ENCODE results near the gene GNB2.
"Not testable (repeated sequence)": the region's sequence is repeated elsewhere in the genome, so short reads cannot be mapped to it uniquely, and the experiment has no call there.

Gene GNB2

GRCh38 chr7:100665168-100665726 lies 8.3 kb upstream of the GNB2 start:
- no peak for DNase-seq

DNA sequence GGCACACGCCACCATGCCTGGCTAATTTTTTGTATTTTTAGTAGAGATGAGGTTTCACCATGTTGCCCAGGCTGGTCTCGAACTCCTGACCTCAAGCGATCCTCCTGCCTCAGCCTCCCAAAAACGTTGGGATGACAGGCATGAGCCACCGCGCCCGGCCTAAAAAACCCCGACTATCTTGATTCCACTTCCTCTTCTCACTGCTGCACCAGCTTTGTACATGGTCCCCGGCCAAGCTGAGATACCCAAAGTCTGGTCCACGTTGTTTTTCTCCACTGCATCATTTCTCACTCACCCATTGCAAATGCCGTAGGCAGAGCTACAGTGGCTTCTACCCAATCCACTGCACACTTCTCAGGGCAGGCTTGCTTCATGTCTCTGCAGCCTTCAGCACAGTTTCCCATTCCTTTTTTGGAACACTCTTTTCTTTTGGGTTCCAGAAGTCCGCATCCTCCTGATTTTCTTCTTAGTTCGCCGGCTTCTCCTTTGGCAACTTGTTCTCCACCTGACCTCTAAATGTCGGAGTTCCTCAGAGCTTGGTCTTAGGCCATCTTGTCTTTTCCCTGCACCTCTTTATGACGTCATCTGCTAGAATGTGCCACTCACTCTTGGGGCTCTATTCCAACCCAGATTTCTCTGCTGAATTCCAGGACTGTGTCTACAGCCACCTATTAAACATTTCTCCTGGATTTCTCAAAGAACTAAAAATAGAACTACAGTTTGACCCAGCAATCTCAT lies 6.0 kb upstream of the GNB2 start:
- no peak for DNase-seq

DNA sequence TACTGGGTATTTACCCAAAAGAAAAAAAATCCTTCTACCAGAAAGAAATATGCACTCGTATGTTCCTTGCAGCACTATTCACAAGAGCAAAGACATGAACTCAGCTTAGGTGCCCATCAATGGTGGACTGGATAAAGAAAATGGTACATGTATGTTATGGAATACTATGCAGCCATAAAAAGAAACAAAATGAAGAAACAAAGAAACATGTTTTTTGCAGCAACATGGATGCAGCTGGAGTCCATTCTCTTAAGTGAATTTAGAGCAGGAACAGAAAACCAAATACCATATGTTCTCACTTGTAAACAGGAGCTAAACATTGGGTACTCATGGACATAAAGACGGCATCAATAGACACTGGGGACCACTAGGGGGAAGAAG lies 5.5 kb upstream of the GNB2 start:
- no peak for DNase-seq

DNA sequence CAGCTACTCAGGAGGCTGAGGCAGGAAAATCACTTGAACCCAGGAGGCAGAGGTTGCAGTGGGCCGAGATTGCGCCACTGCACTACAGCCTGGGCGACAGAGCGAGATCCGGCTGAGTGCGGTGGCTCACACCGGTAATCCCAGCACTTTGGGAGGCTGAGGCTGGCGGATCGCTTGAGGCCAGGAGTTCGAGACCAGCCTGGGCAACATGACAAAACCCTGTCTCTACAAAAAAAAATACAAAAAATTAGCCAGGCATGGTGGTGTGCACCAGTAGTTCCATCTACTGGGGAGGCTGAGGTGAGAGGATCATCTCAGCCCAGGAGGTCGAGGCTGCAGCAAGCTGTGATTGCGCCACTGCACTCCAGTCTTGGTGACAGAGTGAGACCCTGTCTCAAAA lies 4.4 kb upstream of the GNB2 start:
- DNase-seq: not testable (repeated sequence)

GRCh38 chr7:100670074-100670473 lies 3.5 kb upstream of the GNB2 start:
- no peak for DNase-seq

- no peak for DNase-seq
Observed at GRCh38 chr7:100671353-100672327, 1.9 kb upstream of the GNB2 start.

- no peak for DNase-seq
Observed at GRCh38 chr7:100673942-100674410, 436 bp downstream of the GNB2 start.

- no peak for DNase-seq
Observed at GRCh38 chr7:100674411-100675104, 1.0 kb downstream of the GNB2 start.

DNA sequence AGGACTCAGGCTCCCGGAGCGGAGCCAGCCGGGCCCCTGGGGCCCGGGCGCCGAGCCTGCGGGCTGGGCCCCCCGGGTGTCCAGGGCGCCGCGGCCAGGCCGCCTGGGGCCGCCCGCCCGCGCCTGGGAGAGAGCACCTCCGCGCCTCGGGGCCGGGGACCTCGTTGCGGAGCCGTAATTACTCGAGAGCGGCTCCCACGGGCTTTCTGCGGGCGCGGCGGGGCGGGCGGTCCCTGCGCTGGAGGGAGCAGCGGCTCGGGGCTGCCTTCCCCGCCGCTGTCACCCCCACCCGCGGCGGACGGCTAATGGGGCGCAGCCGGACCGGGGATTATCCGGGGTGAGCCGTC lies 1.5 kb downstream of the GNB2 start:
- no peak for DNase-seq

DNA sequence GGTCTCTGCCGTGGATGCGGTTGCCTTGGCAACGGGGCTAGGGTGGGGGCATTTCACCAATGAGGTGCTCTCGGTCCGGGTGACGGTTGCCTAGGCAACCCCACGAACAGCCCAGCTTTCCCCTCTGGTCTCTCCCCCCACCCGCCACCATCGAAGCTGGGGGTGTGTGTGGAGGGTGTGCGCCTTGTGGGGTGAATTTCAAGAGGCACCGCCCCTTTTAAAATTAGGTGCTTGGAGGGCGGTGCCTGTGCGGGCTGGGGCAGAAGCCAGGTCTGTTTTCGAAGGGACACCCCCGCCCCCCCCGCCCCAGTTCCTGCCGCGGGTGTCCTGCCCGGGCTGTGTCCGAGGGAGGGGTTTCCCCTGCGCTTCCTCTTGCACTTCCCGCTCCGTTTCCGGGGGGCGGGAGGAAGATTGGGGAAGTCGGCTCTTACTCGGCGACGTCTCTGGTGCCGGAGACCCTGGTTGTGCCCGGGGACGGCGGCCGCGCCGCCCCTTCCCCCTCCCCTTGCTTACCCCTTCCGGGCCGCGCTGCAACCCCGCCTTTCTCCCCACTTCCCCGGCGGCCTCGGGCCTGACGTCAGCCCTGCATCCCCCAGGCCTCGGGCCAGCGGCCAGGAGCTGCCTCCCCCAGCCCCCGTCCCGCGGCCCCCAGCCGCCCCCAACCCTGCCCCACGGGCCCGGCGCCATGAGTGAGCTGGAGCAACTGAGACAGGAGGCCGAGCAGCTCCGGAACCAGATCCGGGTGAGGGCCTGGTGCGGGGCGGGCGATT lies 2.2 kb downstream of the GNB2 start:
- peak; percentile 19 for DNase-seq

GRCh38 chr7:100676501-100677306 lies 3.2 kb downstream of the GNB2 start:
- no peak for DNase-seq

GRCh38 chr7:100677308-100678267 lies 4.0 kb downstream of the GNB2 start:
- no peak for DNase-seq

GRCh38 chr7:100678291-100678984 lies 4.9 kb downstream of the GNB2 start:
- no peak for DNase-seq

DNA sequence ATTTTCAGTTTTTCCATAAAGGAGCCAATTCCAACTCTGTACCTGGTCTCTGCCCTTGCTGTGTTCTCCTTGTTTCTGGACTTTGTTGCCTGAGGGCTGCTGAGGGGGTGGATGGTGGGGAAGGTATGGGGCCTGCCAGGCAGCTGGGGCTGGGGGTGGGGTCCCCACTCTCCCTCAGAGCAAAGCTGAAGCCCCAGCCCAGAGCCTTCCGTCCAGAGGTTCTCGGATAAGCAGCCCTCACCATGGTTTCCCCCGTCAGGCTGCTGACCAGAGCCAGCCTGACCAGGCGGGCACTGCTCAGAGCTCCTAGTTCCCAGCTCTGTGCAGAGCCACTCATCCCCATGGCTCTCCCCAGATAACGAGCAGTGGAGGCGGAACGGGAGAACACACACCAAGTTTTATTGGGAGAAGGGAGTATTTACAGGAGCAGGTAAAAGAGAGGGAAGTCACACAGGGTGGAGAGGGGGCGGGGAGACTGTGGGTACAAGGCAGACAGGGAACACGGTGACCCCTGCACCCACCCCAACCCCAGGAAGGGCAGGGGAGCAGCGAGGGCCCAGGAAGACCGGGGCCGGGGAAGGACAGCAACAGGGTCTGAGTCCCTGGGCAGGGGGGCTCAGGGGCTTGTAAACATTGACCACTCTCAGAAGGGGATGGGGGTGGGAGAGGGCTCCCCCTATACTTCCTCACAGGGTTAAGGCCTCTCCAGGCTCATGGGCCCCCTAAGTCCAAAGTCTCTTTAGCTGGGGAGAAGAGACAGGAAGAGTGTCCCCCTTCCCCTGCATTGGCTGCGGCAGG lies 5.8 kb downstream of the GNB2 start:
- no peak for DNase-seq

GRCh38 chr7:100679927-100680575 lies 6.5 kb downstream of the GNB2 start:
- no peak for DNase-seq

DNA sequence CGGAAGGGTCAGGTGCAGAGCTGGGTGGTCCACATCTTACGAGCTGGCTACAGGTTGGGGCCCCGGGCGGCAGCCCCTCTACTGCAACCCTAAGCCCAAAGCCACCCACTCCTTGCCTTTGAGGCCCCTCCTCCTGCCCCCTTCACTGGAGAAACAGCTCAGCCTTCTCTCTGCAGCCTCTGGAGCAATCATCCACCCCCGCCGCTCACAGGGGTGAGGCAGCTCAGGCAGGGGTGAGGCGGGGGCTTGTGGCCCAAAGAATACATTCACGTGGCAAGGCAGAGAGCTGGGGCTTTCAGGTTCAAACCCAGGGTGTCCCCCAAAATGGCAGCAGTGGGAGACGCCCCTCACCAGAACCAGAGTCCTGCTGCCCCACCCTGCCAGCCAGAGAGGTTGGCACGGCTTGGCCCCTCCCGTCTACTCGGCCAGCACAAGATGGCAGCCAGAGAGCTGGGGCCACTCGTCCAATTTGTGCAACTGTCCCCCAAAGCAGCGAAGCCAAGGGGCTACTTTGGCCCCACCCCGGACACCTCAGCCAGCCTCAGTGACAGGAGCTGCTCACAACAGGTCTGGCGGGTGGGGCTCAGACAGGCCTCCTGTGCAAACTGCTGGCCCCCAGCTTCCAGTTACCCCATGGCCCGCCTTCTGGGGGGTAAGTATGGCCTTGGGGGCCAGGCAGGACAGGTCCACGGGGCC lies 7.2 kb downstream of the GNB2 start:
- no peak for DNase-seq

DNA sequence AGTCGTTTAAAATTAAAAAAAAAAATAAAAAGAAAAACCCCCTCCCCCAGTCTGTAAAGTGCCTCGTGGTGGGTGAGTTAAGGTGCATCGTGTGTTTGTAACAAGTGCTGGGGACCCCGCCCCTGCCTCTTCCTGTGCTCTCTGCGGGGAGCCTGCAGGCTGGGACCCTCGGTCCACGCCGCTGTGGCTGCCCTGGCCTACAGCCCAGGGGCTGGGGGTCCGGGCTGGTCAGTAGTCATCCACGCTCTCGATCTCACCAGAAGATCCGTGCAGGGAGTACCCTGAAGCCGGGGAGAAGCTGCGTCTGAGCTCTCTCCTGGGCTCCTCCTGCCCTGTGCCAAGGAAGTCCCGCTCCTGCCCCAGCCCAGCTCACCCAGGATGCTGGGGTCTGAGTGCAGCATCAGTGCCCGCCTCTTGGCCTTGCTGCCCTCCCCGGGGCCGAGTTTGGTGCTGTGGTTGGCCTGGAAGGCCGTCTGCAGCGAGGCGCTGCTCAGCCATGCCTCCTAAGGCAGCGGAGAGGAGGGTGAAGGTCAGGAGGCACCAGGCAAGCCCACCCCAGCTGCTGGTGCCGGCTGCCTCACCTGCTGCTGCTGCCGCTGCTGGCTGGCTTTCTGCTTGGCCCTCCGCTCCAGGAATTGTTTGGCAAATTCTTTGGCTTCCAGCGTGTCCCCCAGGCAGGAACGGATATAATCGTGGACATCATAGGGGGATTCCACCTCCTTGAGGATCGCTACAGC lies 8.1 kb downstream of the GNB2 start:
- DNase-seq: no peak
